ENCODE measurements around the gene PTPRU. TPM values are rescaled to one million over a fixed set of nuclear protein-coding genes. Genes with fewer than 3 reads are reported as not detected.
A peak's percentile ranks its signal among the peaks of the same experiment; 100 is the strongest.

The PTPRU gene
- total RNA-seq, 1 donor from 2014 or later = 0.47 TPM

DNA sequence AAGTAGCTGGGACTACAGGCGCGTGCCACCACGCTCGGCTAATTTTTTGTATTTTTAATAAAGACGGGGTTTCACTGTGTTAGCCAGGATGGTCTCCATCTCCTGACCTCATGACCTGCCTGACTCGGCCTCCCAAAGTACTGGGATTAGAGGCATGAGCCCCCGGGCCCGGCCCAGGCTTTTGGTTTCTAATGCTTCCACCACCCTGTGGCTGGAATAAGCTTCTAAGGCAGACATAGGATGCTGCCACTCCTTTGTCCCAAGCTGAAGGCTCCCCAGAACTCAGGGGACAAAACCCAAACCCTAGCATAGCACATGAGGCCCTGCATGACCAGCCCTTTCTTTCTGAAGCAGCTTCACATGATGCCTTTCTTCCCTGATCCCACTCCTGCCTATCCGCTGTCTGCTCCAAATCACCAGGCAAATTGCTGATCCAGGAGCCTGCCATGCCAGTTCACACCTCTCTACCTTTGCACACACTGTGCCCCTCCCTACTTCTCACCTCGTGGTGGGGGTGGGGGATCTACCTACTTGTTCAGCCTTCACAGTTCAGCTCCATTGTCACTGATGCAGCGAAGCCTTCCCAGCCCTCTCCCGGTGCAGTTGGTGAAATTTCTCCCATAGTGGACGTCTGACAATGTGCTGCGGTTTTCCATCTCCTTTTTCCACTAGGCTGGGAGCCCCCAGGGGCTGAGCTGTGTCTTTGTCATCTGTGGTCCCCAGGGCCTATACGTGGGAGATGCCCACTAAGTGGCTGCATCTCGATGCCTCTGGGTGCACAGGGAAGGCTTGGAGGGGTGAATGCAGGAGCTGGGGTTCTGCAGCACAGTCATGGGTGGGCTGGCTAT, 6.9 kb downstream of the PTPRU start:
- Mint-ChIP-seq H3K4me1 (peaks cover 3% of the 10 kb centered on the region), H3K9me3 (no peaks in the 10 kb centered on the region), H3K27ac (no peak overlapping the region), H3K4me3 (no peak overlapping the region), H3K27me3 (peaks cover 31% of the 10 kb centered on the region), H3K36me3 (ENCODE audit: low read depth) (no peaks in the 10 kb centered on the region)
- intact Hi-C loops (cut with micrococcal nuclease) = no loop called here
- no peak for DNase-seq

DNA sequence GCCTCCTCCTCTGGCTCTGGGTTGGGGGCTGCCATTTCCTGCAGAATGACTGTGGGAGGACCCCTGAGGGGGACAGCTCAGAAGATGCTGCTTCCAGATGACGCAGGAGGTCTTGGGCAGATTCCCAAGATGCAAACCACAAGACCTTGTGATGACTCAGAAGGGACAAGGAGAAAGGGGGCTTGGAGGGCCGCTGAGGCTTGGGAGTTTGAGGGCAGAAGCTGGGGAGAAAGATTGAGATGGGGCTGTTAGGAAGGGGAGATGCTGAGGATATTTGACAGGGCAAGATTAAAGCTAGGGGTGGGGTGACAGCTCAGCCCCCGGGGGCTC, 7.5 kb downstream of the PTPRU start:
- Mint-ChIP-seq H3K9me3 (no peaks in the 10 kb centered on the region), H3K27me3 (peaks cover 26% of the 10 kb centered on the region), H3K4me3 (no peak overlapping the region), H3K36me3 (ENCODE audit: low read depth) (no peaks in the 10 kb centered on the region), H3K27ac (no peak overlapping the region), H3K4me1 (no peaks in the 10 kb centered on the region)
- no peak for DNase-seq
- intact Hi-C loops (cut with micrococcal nuclease) = no loop called here

DNA sequence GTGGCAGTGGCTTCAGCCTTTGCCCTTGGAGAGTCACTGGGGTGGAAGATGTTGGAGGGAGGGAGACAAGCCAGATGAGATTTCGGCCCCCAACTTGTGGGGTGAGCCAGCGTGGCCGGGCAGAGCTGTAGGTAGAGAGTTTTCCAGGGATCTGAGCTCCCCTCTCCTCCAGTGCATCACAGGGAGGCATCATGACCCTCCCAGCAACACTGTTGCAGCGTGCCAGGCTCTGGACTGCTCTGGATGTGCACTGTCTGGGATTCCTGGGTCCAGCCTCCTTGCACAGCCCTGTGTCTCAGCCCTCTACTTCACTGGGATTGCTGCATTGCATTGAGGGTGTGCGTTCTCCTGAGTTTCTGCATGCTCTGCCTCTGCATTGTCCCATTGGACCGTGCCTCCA, 8.9 kb downstream of the PTPRU start:
- intact Hi-C loops (cut with micrococcal nuclease) = no loop called here
- H3K4me1 Mint-ChIP-seq = no peaks in the 10 kb centered on the region
- no peak overlapping the region for H3K27ac Mint-ChIP-seq
- no peak for DNase-seq
- no peaks in the 10 kb centered on the region for H3K36me3 Mint-ChIP-seq (ENCODE audit: low read depth)
- H3K4me3 Mint-ChIP-seq = no peak overlapping the region
- peaks cover 12% of the 10 kb centered on the region for H3K27me3 Mint-ChIP-seq
- H3K9me3 Mint-ChIP-seq = no peaks in the 10 kb centered on the region

GRCh38 chr1:29245876-29246275, 9.6 kb downstream of the PTPRU start:
- intact Hi-C loops (cut with micrococcal nuclease) = no loop called here
- Mint-ChIP-seq H3K36me3 (ENCODE audit: low read depth) (no peaks in the 10 kb centered on the region), H3K27me3 (peaks cover 10% of the 10 kb centered on the region), H3K4me3 (no peak overlapping the region), H3K4me1 (no peaks in the 10 kb centered on the region), H3K27ac (no peak overlapping the region), H3K9me3 (no peaks in the 10 kb centered on the region)
- no peak for DNase-seq

DNA sequence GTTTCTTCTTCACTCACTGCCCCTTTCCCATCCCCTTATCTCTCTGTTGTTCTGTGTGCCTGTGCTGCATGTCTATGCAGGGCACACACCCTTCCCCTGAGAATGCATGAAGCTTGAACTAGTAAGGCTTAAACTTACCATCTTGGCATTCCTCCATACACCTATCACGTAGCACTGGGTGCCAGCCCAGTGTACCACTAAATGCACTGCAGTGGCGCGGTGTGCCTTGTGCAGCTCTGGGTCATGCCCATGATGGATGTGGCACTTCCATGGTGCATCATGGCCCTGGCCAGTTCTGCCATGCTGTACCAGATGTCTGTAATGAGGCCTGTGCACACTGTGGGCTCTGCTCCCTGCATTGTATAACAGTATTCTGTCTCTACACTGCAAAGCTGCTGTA, 10.7 kb downstream of the PTPRU start:
- no peaks in the 10 kb centered on the region for H3K9me3 Mint-ChIP-seq
- DNase-seq = no peak
- no peaks in the 10 kb centered on the region for H3K36me3 Mint-ChIP-seq (ENCODE audit: low read depth)
- no peak overlapping the region for H3K4me3 Mint-ChIP-seq
- H3K4me1 Mint-ChIP-seq = no peaks in the 10 kb centered on the region
- intact Hi-C loops (cut with micrococcal nuclease) = no loop called here
- peak overlapping the region; percentile 10 for H3K27ac Mint-ChIP-seq
- H3K27me3 Mint-ChIP-seq = peaks cover 2% of the 10 kb centered on the region

- Mint-ChIP-seq H3K4me1 (no peaks in the 10 kb centered on the region), H3K27me3 (peaks cover 2% of the 10 kb centered on the region), H3K27ac (no peak overlapping the region), H3K36me3 (ENCODE audit: low read depth) (no peaks in the 10 kb centered on the region), H3K4me3 (no peak overlapping the region), H3K9me3 (no peaks in the 10 kb centered on the region)
- DNase-seq = no peak
- intact Hi-C loops (cut with micrococcal nuclease) = no loop called here
Measured at GRCh38 chr1:29247571-29248273, 11.4 kb downstream of the PTPRU start.

DNA sequence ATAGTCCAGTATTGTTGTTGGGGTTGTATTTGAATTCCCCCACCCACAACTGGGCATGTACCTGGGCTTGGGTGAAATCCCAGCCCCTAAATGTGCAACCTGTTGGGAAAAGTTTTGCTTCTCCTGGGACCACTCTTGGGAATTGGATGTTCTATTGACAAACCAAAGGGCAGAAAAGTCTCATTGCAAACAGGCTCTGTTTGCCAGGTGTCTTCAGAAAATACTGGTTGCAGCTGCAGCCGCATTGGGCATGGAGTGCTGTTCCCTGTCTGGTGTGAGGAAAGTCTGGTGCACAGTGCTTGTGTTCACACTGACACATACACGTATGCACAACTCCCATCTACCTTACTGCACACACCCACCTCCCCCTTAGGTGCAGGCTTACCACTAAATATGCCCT, 12.1 kb downstream of the PTPRU start:
- DNase-seq = no peak
- Mint-ChIP-seq H3K27ac (no peak overlapping the region), H3K9me3 (no peaks in the 10 kb centered on the region), H3K4me1 (no peaks in the 10 kb centered on the region), H3K36me3 (ENCODE audit: low read depth) (no peaks in the 10 kb centered on the region), H3K4me3 (no peak overlapping the region), H3K27me3 (peaks cover 2% of the 10 kb centered on the region)
- intact Hi-C loops (cut with micrococcal nuclease) = no loop called here

- no peak overlapping the region for H3K4me3 Mint-ChIP-seq
- no peaks in the 10 kb centered on the region for H3K4me1 Mint-ChIP-seq
- no peaks in the 10 kb centered on the region for H3K9me3 Mint-ChIP-seq
- H3K27ac Mint-ChIP-seq = no peak overlapping the region
- intact Hi-C loops (cut with micrococcal nuclease) = no loop called here
- H3K27me3 Mint-ChIP-seq = peaks cover 2% of the 10 kb centered on the region
- no peak for DNase-seq
- H3K36me3 Mint-ChIP-seq (ENCODE audit: low read depth) = no peaks in the 10 kb centered on the region
Measured at GRCh38 chr1:29249170-29249691, 12.9 kb downstream of the PTPRU start.

DNA sequence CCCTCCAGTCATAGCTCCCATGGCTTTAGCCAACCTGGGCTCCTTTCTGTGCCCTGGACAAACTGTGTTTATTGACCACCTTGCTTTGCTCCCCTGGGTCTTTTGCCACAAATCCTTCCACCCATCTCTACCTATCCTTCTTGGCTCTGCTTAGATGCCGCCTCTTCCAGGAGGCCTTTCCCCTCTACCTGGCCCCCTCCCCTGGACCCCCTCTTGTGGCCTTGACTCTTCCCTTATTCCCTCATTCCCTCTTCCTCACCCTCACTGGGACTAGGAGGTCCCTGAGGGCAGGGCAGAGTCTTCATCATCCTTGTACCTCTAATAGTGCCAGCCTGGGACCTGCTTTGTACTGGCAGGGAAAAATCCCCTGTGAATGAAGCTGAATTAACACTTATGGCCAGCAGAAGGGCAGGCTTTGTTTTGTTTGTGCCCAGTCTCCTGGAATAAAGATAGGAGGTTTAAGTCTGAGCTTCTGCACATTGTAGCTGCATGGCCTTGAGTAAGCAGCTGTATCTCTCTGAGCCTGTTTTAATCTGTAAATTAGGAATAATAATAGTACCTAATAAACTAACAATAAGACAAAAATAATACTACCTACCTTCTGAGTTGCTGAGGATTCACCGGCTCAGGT, 13.7 kb downstream of the PTPRU start:
- Mint-ChIP-seq H3K36me3 (ENCODE audit: low read depth) (no peaks in the 10 kb centered on the region), H3K4me1 (no peaks in the 10 kb centered on the region), H3K27me3 (peaks cover 2% of the 10 kb centered on the region), H3K9me3 (no peaks in the 10 kb centered on the region), H3K27ac (no peak overlapping the region), H3K4me3 (no peak overlapping the region)
- intact Hi-C loops (cut with micrococcal nuclease) = no loop called here
- no peak for DNase-seq

DNA sequence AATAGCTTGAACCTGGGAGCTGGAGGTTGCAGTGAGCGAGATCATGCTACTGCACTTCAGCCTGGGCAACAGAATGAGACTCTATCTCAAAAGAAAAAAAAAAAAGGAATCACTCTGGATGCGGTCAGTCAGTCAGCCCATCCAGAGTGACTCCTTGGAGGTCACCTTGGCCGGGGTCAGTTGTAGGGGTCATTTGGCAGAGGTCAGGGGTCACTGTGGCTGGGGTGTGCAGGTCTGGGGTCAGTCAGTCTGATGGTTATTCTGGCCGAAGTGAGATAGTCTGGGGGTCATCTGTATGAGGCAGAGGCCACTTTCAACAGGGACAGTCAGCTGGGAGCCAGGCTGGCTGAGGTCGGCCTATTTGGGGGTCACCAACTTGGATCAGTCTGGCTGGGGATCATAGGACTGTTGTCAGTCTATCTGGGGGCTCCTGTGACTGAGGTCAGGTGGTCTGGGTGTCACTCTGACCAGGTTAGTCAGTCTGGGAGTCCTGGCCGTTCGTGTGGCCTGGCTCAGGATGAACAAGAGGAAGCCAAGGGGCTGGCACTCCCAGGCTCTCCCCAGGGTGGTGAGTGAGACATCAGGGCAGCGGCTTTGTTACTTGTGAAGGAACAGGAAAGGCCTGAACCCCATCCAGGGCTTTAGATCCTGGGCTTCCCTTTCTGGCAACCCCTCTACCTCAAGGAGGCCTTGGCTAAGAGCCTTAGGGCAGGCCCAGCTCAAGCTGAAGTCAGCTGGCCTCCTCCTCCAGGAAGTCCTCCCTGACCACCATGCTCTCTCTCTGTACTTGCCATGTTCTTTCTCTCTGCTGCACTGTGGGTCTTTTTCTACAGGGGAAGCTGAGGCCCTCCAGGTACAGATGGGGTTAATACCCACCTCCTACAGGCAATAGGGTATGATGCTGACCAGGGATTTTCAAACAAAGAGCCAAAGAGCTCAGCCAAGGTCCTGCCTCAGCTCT, 15.1 kb downstream of the PTPRU start:
- Mint-ChIP-seq H3K27me3 (peaks cover 2% of the 10 kb centered on the region), H3K27ac (no peak overlapping the region), H3K4me1 (no peaks in the 10 kb centered on the region), H3K4me3 (no peak overlapping the region), H3K36me3 (ENCODE audit: low read depth) (no peaks in the 10 kb centered on the region), H3K9me3 (no peaks in the 10 kb centered on the region)
- intact Hi-C loops (cut with micrococcal nuclease) = no loop called here
- DNase-seq = no peak

GRCh38 chr1:29253180-29253579, 16.9 kb downstream of the PTPRU start:
- DNase-seq = no peak
- Mint-ChIP-seq H3K27me3 (peaks cover 15% of the 10 kb centered on the region), H3K4me3 (no peak overlapping the region), H3K36me3 (ENCODE audit: low read depth) (no peaks in the 10 kb centered on the region), H3K4me1 (no peaks in the 10 kb centered on the region), H3K9me3 (no peaks in the 10 kb centered on the region), H3K27ac (no peak overlapping the region)
- intact Hi-C loops (cut with micrococcal nuclease) = no loop called here

DNA sequence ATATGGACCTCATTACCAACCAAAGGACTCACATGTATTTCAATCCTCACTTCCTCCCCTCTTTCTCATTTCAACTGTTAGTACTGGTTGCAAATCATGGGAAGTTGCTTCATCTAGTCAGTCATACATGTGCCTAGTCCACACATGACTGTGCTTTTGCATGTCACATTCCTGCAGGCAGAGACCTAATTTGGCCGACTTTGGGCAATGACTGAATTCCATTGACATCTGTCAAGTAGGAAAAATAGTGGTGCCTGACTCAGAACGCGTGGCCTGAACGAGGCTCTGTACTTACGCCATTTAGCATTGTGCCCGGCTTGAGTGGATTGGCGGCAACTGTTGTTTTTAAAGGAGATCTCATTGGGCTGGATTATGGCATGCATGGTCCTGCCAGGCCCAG, 18.0 kb downstream of the PTPRU start:
- H3K27me3 Mint-ChIP-seq = peaks cover 23% of the 10 kb centered on the region
- H3K4me1 Mint-ChIP-seq = peaks cover 2% of the 10 kb centered on the region
- H3K4me3 Mint-ChIP-seq = no peak overlapping the region
- no peaks in the 10 kb centered on the region for H3K9me3 Mint-ChIP-seq
- no peaks in the 10 kb centered on the region for H3K36me3 Mint-ChIP-seq (ENCODE audit: low read depth)
- DNase-seq = no peak
- intact Hi-C loops (cut with micrococcal nuclease) = no loop called here
- no peak overlapping the region for H3K27ac Mint-ChIP-seq

- peaks cover 26% of the 10 kb centered on the region for H3K27me3 Mint-ChIP-seq
- intact Hi-C loops (cut with micrococcal nuclease) = no loop called here
- H3K4me1 Mint-ChIP-seq = peaks cover 6% of the 10 kb centered on the region
- DNase-seq = no peak
- H3K9me3 Mint-ChIP-seq = no peaks in the 10 kb centered on the region
- H3K36me3 Mint-ChIP-seq (ENCODE audit: low read depth) = no peaks in the 10 kb centered on the region
- H3K4me3 Mint-ChIP-seq = no peak overlapping the region
- H3K27ac Mint-ChIP-seq = no peak overlapping the region
Measured at GRCh38 chr1:29255134-29255666, 18.9 kb downstream of the PTPRU start.

Data from activated CD4-positive, alpha-beta T cell treated with anti-CD3 and anti-CD28 coated beads, Interleukin-2, amount 10 ng/mL, durations not matched to agents 24 days and 14 days (primary cell).